ENCODE results near the gene NDUFS8.

DNA sequence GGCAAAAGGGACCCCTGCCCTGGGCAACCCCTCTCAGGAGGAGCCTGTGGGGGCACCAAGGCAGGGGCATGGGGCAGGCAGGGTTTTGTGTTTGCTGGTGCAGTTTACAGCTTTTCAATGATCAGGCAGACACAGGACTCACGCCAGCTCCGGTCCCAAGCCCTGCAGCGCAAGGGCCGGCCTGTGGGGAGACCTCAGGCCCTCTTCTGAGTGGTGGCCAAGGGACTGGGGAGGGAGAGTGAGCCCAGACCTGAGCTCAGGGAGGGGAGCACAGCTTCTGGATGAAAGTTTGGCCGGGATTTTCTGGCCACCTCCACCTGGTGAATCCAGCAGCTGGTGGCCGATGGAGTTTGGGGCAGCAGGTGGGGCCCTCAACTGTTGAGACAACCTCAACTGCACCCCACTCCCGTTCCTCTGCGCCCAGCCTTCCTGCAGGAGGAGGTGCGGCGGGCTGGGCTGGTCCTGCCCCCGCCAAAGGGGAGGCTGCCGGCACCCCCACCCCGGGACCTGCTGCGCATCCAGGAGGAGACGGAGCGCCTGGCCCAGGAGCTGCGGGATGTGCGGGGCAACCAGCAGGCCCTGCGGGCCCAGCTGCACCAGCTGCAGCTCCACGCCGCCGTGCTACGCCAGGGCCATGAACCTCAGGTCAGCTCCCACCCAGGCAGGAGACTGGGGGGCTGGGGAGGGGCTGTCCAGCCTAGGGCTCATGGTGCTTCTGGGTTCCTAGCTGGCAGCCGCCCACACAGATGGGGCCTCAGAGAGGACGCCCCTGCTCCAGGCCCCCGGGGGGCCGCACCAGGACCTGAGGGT lies 11.9 kb downstream of the NDUFS8 start:
- TF ChIP-seq CTCF (IDR thresholded peaks at IDR 0.05 in 2 of 3, conservative IDR thresholded peaks at IDR 0.05 in 1 of 3; ENCODE audit: control insufficient read depth in 2 of 3, extremely low read depth in 1 of 3, insufficient read depth in 1 of 3, low read depth in 3 of 3, low read length in 3 of 3) (no peak), CEBPB (IDR thresholded peaks at IDR 0.05; ENCODE audit: borderline replicate concordance in 1 of 2, low read depth in 2 of 2, low read length in 2 of 2) (no peak), SIN3A (IDR thresholded peaks at IDR 0.05; ENCODE audit: low read depth, low read length) (no peak), POLR2AphosphoS2 (IDR thresholded peaks at IDR 0.05; ENCODE audit: low read depth, low read length) (no peak), CHD2 (IDR thresholded peaks at IDR 0.05; ENCODE audit: borderline replicate concordance, low read depth, low read length) (no peak), ASH2L (IDR thresholded peaks at IDR 0.05; ENCODE audit: borderline replicate concordance, low read depth) (no peak), SRF (IDR thresholded peaks at IDR 0.05; ENCODE audit: low read depth in 2 of 2, low read length in 2 of 2) (no peak)
- TF ChIP-seq, protein P1, sequence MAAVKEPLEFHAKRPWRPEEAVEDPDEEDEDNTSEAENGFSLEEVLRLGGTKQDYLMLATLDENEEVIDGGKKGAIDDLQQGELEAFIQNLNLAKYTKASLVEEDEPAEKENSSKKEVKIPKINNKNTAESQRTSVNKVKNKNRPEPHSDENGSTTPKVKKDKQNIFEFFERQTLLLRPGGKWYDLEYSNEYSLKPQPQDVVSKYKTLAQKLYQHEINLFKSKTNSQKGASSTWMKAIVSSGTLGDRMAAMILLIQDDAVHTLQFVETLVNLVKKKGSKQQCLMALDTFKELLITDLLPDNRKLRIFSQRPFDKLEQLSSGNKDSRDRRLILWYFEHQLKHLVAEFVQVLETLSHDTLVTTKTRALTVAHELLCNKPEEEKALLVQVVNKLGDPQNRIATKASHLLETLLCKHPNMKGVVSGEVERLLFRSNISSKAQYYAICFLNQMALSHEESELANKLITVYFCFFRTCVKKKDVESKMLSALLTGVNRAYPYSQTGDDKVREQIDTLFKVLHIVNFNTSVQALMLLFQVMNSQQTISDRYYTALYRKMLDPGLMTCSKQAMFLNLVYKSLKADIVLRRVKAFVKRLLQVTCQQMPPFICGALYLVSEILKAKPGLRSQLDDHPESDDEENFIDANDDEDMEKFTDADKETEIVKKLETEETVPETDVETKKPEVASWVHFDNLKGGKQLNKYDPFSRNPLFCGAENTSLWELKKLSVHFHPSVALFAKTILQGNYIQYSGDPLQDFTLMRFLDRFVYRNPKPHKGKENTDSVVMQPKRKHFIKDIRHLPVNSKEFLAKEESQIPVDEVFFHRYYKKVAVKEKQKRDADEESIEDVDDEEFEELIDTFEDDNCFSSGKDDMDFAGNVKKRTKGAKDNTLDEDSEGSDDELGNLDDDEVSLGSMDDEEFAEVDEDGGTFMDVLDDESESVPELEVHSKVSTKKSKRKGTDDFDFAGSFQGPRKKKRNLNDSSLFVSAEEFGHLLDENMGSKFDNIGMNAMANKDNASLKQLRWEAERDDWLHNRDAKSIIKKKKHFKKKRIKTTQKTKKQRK (IDR thresholded peaks at IDR 0.05; ENCODE audit: low read depth, low read length): no peak

Data from GM12878 (cell line).